Jurkat, Clone E6-1 (cell line): ENCODE measurements around the gene CEP76.

ENCODE experiments used
- DNase-seq: peaks from one replicate; pipeline ENCODE4 v3.0.0-alpha.2; 2011; ENCODE audit warnings: low read depth, low spot score
- H3K4me3 ChIP-seq: 2 replicates; pipeline ENCODE4 v1.5.1; 2011; ENCODE audit warnings: mild to moderate bottlenecking, low read length, control low read depth, moderate library complexity

The CEP76 gene

DNA sequence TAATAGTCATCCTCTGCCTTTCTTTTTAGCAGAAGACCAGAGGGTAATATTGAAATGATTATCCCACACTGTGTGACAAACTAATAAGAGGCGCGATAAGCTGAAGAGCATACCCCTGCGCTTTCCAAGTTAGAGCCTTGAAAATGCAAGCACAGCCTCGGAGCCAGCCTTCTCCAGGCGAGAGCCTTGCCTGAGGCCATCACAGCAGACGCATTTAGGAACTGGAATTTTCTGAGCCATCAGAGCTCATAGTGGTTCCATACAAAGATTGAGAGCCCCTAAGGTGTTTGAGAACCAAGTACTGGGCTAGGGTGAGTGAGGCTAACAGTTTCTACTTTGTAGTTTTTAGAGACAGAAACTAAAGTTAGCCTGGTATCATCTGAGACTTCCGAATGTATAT, 20.2 kb upstream of the CEP76 start:
- no peak overlapping the region for H3K4me3 ChIP-seq
- DNase-seq, result no peak

GRCh38 chr18:12721495-12722275, 19.2 kb upstream of the CEP76 start:
- H3K4me3 ChIP-seq, result no peak overlapping the region

DNA sequence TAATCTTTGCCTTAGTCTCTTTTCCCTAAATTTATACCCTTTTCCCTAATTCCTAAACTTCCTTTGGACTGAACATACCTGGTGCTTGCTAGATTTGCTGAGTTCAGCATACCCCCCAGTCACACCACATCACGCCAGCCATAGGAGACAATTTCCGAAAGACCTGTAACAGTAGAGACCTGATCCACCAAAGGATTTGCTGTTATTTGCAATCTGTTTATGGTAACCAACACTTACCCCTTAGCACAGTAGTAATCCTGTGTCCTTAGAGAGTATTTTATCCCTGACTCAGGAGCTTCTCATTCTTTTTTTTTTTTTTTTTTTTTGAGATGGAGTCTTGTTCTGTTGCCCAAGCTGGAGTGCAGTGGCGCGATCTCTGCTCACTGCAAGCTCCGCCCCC, 8.9 kb upstream of the CEP76 start:
- no peak for DNase-seq
- no peak overlapping the region for H3K4me3 ChIP-seq

More at GRCh38 chr18:12721495-12722275, 19.2 kb upstream of the CEP76 start:
- DNase-seq, result no peak

- peak overlapping the region; percentile 98 for H3K4me3 ChIP-seq
- DNase-seq, result no peak
Measured at GRCh38 chr18:12703664-12704063, 1.1 kb upstream of the CEP76 start.

DNA sequence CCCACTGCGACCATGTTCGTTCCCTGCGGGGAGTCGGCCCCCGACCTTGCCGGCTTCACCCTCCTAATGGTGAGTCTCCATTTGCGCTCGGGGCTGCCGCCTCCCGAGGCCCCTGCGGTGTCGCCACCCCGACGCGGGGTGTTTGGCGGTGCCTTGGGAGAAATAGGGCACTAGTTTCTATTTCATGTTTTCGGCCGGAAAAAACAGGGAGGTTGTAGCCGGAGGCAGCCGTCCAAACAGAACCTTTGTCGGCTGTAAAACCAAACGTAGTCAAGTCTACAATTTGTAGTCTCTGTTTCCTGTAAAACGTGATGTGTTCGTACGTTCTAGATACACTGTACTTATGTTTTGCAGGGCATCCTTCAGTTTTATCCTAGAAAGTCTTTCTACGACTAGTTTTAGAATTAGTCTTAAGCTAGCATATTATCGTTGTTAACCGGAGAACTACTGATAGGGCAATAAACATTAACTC, 609 bp upstream of the CEP76 start:
- no peak for DNase-seq
- peak overlapping the region; percentile 98 for H3K4me3 ChIP-seq

- H3K4me3 ChIP-seq, result peak overlapping the region; percentile 98
Measured at GRCh38 chr18:12701161-12701560, 1.4 kb downstream of the CEP76 start.

GRCh38 chr18:12699747-12700146, 2.8 kb downstream of the CEP76 start:
- no peak for DNase-seq
- no peak overlapping the region for H3K4me3 ChIP-seq

More at GRCh38 chr18:12701161-12701560, 1.4 kb downstream of the CEP76 start:
- no peak for DNase-seq

DNA sequence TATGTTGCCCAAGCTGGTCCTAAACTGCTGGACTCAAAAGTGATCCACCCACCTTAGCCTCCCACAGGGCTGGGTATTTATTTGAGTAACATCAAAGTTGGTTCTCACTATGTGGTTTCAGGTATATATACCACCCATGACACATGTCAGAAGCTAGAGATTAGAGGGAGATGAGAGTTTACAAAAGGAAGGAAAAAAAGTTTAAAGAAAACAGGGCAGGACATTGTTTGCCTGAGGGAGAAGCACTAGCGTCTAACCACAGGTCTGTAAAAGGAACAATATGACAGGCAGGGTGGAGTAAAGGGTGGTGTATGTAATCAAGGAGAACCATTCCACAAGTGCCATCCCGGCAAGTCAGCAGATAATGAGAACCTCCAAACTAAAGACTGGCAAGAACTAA, 8.5 kb downstream of the CEP76 start:
- no peak for DNase-seq
- no peak overlapping the region for H3K4me3 ChIP-seq

GRCh38 chr18:12692206-12692605, 10.3 kb downstream of the CEP76 start:
- DNase-seq, result no peak

DNA sequence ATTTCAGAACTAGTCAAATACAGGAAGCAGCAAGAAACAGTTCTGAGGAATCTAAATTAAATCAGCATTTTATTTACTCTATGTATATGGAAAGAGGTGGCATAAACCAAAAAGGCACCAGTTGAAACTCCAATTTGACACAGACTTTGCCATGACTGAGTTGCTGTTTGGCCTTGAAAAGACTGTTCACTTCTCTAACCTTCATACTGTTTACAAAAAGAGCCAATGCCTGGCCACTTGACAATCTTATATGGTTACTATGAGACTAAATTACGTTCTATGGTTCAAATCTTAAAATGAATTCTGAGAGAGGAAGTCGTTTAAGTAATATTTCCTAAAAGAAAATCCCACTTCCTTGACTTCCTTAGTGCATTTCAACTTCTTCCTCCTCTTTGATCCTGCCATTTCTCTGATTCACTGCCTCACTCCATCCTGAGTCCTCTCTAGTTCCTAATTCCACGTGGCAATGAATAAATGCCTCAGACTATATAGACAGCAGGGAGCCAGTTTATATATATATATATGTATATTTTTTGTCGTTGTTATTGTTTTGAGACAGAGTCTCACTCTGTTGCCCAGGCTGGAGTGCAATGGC, 13.2 kb downstream of the CEP76 start:
- no peak for DNase-seq

More at GRCh38 chr18:12692206-12692605, 10.3 kb downstream of the CEP76 start:
- H3K4me3 ChIP-seq, result no peak overlapping the region

DNA sequence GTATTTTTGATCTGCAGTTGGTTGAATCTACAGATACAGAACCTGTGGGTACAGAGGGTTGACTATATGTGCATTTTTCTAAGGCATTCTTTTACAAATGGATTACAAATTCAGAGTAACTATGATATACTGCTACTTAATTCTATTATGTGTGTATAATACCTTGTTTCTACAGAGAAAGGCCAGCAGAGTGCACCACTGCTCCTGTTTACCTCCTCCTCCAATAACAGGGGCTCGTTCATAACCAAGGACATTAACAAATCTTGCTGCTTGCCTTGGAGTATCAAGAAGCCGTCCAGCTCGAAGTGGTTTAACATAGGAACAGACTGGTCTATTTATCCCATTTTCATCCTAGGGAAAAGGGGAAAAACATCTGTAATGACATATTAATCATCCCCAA, 16.4 kb downstream of the CEP76 start:
- no peak overlapping the region for H3K4me3 ChIP-seq
- no peak for DNase-seq

More for the DNA sequence above, 13.2 kb downstream of the CEP76 start:
- no peak overlapping the region for H3K4me3 ChIP-seq

DNA sequence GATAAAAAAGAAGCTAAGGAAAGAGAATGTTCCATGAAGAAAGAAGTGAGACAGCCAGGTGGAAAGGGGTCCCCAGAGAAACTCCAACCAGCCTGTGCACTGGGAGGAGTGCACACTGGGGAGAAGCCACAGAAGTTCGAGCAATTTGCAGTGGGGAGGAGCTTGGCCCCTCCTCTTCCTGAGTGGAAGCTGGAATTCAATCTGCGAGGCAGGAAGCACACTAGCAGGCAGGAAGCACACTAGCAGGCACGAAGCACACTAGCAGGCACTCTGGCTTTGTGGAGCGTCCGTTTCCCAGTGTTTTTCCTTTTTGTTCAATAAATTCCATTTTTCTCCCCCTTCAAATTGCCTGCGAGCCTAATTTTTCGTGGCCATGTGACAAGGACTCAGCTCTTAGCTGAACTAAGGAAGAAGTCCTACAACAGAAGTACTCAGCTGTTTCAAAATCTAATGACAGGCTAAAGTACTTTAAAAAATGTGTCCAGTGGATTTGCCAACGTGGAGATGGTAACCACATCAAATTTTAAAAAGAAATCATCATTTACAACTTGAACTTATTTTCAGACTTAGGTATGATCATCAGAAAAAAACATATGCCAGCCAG, 23.2 kb downstream of the CEP76 start:
- no peak for DNase-seq

GRCh38 chr18:12668041-12668440, 34.5 kb downstream of the CEP76 start:
- DNase-seq, result no peak
- H3K4me3 ChIP-seq, result no peak overlapping the region

More for the DNA sequence above, 23.2 kb downstream of the CEP76 start:
- no peak overlapping the region for H3K4me3 ChIP-seq

DNA sequence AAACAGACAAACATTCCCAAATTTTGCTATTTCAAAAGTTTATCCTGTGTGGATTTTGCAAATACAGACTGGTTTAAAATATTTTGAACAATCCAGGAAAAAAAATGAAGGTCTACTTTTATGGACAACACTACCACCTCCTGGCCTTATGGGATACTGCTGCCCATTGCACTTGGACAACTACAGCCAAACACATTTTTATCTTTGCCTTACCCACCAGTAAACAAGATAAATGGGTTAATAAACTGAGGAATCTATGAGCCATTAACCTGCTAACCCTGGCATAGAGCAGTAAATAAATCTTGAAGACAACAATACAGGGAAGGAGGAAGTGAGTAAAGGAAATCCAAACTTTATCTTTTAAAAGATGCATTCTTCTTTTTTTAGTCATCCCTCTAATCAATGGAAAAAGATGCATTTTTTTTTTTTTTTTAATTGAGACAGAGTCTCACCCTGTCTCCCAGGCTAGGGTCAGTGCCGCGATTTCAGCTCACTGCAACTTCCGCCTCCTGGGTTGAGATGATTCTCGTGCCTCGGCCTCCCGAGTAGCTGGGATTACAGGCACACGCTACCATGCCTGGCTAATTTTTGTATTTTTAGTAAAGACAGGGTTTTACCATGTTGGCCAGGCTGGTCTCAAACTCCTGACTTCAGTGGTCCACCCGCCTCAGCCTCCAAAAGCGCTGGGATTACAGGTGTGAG, 42.5 kb downstream of the CEP76 start:
- peak; percentile 45 for DNase-seq
- H3K4me3 ChIP-seq, result no peak overlapping the region

- no peak overlapping the region for H3K4me3 ChIP-seq
- DNase-seq, result no peak
Measured at GRCh38 chr18:12658426-12659138, 43.9 kb downstream of the CEP76 start.

DNA sequence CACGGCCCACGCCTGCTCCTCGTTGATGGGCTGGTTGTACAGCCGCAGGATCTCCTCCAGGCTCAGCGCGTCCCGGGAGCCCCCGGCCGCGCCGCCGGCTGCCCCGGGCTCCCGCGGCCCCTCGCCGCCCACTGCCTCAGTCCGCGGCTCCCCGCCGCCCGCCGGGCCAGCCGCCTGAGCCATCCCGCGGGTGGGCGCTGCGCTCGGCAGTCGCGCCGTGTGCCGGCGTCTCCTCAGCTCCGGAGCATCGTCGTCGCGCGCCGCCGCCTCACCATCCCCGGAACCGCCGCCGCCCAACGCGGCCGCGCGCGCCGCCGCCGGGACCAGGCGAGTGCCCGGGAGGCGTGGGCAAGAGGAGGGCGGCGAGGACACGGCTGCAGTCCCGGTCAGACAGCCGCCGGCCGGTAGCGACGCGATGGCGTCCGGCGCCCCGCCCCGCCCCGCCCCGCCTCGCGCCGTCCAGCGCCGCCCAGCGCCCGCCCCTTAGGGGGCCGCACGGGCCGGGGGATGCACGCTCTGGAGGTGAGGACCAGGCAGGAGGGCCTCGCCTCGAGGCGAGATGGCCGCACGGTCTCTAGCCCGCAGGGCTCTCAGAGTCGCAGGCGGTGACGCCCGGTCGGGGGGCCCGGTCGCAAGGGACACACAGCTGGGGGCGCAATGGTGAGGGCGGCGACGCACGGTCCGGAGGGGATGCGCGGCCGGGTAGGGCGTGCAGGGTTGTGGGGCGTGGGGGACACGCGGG, 44.7 kb downstream of the CEP76 start, which contains the start of gene SPIRE1:
TSS of gene SPIRE1 (minus strand) at position 424 of the 742 bp plus-strand sequence. CDS start at position 183, 241 bp downstream.
- no peak for DNase-seq
- H3K4me3 ChIP-seq, result peak within 1 kb of the TSS; percentile 36

DNA sequence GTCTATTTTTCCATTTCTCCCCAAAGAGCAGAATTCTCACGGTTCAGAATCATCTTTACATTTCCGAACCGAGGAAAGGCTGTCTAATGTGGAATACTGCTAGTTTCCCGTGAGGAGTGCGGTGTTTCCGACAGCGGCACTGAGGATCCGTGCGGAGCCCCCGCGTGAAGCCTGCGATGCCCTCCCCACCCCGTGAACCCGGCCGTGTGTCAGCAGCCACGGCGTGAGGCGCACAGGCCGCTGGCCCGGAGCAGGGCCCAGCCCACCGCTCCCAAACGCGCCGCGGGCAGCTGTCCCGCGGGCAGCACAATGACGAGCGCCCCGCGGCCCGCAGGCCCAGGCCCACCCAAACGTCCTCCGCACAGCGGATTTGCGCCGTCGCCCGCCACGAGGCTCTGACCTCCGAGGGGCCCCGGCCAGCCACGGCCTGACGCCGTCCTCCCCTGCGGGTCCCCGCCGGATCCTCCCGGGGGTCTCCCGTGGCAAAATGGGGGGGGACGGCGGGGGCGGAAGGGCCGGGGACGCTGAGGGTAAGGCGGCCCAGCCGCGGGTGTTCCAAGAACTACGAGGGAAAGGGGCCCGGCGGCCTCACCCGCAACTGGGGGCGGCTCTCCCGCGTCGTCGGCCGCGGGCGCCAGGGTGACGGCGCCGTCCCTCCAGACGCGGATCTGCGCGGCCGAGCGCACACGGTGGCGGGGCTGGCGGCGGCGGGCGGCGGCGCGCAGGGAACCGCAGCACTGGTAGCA, 45.4 kb downstream of the CEP76 start:
- peak overlapping the region; percentile 36 for H3K4me3 ChIP-seq
- no peak for DNase-seq

- no peak for DNase-seq
- no peak overlapping the region for H3K4me3 ChIP-seq
Measured at GRCh38 chr18:12656605-12656937, 46.0 kb downstream of the CEP76 start.
